Measurements from ENCODE around the gene LRRC37A. TPM values are rescaled to one million over a fixed set of nuclear protein-coding genes. Genes with fewer than 3 reads are reported as not detected.
"Not testable (repeated sequence)": the region's sequence is repeated elsewhere in the genome, so short reads cannot be mapped to it uniquely, and the experiment has no call there.

LRRC37A gene
- polyA plus RNA-seq, 1 experiment, result 1.2 TPM

DNA sequence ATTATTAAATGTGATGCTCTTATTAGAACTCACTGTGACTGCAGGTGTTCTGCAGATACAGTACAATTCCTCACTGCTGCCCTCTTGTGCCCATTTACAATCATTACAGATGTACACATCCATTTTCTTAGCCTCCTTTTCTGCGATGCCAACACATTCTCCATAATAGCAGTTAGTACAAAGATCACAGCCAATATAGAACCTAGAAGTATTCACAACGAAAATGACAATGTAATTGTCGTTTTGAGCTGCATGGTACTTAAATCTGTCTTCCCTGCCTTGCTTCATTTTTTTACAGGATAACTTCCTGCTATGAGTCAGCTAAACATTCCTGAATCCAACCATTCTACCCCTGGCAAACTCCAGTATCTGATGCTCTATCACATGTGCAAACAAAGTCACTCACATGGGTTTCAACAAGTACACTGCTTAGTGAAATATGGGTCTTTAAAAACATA is 8.1 kb upstream of the LRRC37A start:
- DNase-seq (ENCODE audit: low read depth, low spot score); POLR2A ChIA-PET; H3K4me3 ChIP-seq (ENCODE audit: low read depth, low read length); H3K9me3 ChIP-seq (ENCODE audit: control insufficient read depth, insufficient read depth, low read length); H3K27me3 ChIP-seq (ENCODE audit: control insufficient read depth, insufficient read depth, low read length); H3K27ac ChIP-seq (ENCODE audit: low read depth, low read length): not testable (repeated sequence)
- CTCF ChIA-PET, result interaction anchor here (0.5 to 1.6 kb wide), 17 partner anchors 9 to 296 kb away, joined by 3 to 29 read pairs (median 4); no protein-coding TSS in a partner anchor
- TF ChIP-seq, protein P1, sequence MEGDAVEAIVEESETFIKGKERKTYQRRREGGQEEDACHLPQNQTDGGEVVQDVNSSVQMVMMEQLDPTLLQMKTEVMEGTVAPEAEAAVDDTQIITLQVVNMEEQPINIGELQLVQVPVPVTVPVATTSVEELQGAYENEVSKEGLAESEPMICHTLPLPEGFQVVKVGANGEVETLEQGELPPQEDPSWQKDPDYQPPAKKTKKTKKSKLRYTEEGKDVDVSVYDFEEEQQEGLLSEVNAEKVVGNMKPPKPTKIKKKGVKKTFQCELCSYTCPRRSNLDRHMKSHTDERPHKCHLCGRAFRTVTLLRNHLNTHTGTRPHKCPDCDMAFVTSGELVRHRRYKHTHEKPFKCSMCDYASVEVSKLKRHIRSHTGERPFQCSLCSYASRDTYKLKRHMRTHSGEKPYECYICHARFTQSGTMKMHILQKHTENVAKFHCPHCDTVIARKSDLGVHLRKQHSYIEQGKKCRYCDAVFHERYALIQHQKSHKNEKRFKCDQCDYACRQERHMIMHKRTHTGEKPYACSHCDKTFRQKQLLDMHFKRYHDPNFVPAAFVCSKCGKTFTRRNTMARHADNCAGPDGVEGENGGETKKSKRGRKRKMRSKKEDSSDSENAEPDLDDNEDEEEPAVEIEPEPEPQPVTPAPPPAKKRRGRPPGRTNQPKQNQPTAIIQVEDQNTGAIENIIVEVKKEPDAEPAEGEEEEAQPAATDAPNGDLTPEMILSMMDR (IDR thresholded peaks at IDR 0.05; ENCODE audit: low read depth, low read length), result peak; percentile 64

DNA sequence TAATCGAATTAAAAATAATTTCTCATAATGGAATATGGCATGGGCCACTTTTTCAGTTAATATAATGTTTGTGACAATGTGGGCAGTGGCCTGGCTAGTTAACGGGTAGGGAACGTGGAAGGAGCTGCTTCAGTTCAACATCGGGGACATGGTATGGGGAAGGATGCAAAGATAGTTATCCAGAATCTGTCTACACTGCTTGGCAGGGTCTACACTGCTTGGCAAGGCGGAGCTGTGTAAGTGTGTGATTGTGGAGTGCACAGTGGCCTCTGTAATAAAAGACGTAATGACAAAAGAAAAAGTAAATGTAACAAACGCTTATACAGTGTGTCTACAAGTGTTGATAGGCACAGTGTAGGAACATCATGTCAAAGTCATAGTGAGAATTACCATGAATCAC is 7.3 kb upstream of the LRRC37A start:
- H3K27me3 ChIP-seq (ENCODE audit: control insufficient read depth, insufficient read depth, low read length); DNase-seq (ENCODE audit: low read depth, low spot score); H3K9me3 ChIP-seq (ENCODE audit: control insufficient read depth, insufficient read depth, low read length); H3K27ac ChIP-seq (ENCODE audit: low read depth, low read length); H3K4me3 ChIP-seq (ENCODE audit: low read depth, low read length): not testable (repeated sequence)
- ChIA-PET CTCF (interaction anchor here (0.7 to 1.2 kb wide), 2 partner anchors 17 to 179 kb away, joined by 3 to 6 read pairs; no protein-coding TSS in a partner anchor), POLR2A (interaction anchor here (0.6 kb wide), 1 partner anchor 20 kb away, joined by 6 read pairs; no protein-coding TSS in a partner anchor)

DNA sequence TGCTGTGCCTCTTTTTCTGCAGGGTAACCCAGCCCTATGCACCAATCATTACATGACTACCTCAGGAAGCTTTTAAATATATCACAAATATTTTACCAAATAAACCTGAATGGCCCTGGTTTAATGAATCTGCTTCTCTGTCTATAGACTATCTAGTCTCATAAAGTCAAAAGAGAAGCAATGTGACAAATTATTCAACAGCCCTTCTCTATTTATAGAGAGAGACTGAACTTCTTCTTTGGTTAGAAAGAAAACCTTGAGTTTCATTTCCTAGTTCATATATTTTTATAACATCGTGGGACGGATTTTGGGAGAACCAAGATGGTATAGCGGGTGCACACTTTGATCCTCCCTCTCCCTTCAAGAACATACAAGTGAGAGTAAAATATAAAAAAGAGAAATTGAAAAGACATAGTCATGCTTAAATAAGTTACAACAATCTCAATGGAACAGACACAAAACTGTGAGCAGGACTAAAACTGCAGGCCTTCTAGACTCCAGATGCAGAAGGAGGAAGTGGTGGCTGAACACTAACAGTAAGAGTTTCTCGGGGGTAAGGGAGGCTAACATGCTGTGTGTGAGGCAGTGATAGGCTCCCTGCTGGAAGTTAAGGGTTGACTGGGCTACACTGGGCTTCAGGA is 3.9 kb upstream of the LRRC37A start:
- CTCF ChIA-PET; H3K27ac ChIP-seq (ENCODE audit: low read depth, low read length); H3K9me3 ChIP-seq (ENCODE audit: control insufficient read depth, insufficient read depth, low read length); POLR2A ChIA-PET; H3K4me3 ChIP-seq (ENCODE audit: low read depth, low read length); DNase-seq (ENCODE audit: low read depth, low spot score); H3K27me3 ChIP-seq (ENCODE audit: control insufficient read depth, insufficient read depth, low read length): not testable (repeated sequence)

DNA sequence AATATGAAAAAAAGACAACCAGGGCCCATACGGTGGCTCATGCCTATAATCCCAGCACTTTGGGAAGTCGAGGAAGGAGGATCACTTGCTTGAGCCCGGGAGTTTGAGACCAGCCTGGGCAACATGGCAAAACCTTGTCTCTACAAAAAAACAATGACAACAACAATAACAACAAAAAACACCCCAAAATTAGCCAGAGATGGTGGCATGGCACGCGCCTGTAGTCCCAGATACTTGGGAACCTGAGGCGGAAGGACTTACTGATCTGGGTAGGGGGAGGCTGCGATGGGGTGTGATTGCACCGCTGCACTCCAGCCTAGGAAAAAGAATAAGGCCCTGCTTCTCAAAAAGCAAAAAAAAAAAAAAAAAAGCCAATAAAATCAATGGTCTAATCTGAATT is 3.3 kb upstream of the LRRC37A start:
- H3K9me3 ChIP-seq (ENCODE audit: control insufficient read depth, insufficient read depth, low read length); H3K27me3 ChIP-seq (ENCODE audit: control insufficient read depth, insufficient read depth, low read length); H3K4me3 ChIP-seq (ENCODE audit: low read depth, low read length); POLR2A ChIA-PET; DNase-seq (ENCODE audit: low read depth, low spot score); H3K27ac ChIP-seq (ENCODE audit: low read depth, low read length); CTCF ChIA-PET: not testable (repeated sequence)

DNA sequence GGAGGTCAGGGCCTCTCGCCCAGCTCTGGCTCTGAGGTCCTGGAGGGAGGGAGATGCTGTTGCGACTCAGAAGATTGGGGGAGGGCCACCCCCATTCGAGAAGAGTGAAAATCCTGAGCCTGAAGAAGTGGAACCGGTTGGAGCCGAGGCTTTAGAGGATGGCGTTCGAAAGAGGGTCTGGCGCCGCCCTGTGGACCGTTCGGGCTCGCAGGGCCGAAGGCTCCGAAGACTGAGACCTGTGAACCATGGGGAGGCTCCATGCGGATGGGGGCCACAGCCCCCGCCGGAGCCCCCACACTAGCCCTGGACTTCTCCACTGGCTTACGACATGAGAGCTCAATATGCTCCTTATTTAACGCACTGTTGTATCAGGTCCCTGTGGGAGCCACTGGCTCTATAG is 46.3 kb downstream of the LRRC37A start:
- H3K27ac ChIP-seq (ENCODE audit: low read depth, low read length); H3K27me3 ChIP-seq (ENCODE audit: control insufficient read depth, insufficient read depth, low read length); POLR2A ChIA-PET; DNase-seq (ENCODE audit: low read depth, low spot score); H3K9me3 ChIP-seq (ENCODE audit: control insufficient read depth, insufficient read depth, low read length); H3K4me3 ChIP-seq (ENCODE audit: low read depth, low read length); CTCF ChIA-PET: not testable (repeated sequence)

DNA sequence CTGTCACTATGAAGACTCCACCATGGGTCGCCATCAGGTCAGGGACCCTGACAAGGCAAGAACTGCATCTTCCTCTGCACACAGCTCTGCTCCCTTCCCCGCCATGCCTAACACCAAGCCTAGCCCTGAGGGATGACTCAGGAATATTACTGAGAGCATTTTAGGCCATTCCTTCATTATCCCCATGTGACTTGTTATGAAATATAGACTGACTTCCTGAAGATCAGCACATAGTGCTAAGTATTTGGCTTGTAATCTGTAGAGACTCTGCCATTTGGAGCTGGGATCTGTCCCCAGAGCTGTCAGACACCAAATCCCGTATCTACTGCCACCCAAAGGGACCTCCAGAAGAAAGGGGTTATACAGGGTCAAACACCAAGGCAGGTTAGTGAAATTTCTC is 47.2 kb downstream of the LRRC37A start:
- H3K9me3 ChIP-seq (ENCODE audit: control insufficient read depth, insufficient read depth, low read length); POLR2A ChIA-PET; CTCF ChIA-PET; H3K27me3 ChIP-seq (ENCODE audit: control insufficient read depth, insufficient read depth, low read length); H3K27ac ChIP-seq (ENCODE audit: low read depth, low read length); H3K4me3 ChIP-seq (ENCODE audit: low read depth, low read length); DNase-seq (ENCODE audit: low read depth, low spot score): not testable (repeated sequence)

DNA sequence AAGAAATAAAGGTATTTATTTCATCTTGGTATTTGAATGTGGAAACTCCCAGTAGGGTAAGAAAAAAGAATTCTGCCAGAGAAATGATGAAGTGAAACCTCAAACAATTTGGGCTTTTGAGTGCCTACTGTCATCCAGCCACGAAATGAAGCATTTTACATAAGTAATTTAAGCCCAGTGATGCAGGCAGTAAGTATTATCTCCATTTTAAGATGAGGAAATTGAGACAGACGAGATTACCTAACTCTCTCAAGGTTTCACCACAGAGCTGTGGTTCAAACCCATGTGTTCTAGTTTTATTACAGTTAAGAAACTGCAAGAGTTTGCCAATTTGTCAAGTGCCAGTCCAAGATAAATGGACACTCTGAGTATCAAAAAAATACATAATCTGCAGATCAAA is 53.4 kb downstream of the LRRC37A start:
- H3K27ac ChIP-seq (ENCODE audit: low read depth, low read length); POLR2A ChIA-PET; CTCF ChIA-PET: not testable (repeated sequence)

DNA sequence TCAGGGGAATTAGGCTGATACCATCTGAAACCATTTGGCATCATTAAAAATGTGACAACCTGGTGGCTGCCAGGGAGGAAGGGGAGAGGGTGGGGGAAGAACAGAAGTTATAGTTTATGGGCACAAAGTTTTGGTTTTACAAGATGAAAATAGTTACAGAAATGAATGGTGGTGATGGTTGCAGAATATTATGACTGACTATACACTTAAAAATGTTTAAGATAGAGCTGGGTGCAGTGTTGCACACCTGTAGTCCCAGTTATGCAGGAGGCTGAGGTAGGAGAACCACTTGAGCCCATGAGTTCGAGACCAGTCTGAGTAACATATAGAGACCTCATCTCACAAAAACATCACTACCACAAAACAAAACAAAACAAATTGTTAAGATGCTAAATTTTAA is 54.1 kb downstream of the LRRC37A start:
- H3K9me3 ChIP-seq (ENCODE audit: control insufficient read depth, insufficient read depth, low read length); POLR2A ChIA-PET; DNase-seq (ENCODE audit: low read depth, low spot score); H3K27me3 ChIP-seq (ENCODE audit: control insufficient read depth, insufficient read depth, low read length); H3K4me3 ChIP-seq (ENCODE audit: low read depth, low read length); H3K27ac ChIP-seq (ENCODE audit: low read depth, low read length); CTCF ChIA-PET: not testable (repeated sequence)

More for the DNA sequence above, 53.4 kb downstream of the LRRC37A start:
- H3K27me3 ChIP-seq (ENCODE audit: control insufficient read depth, insufficient read depth, low read length); H3K4me3 ChIP-seq (ENCODE audit: low read depth, low read length); DNase-seq (ENCODE audit: low read depth, low spot score); H3K9me3 ChIP-seq (ENCODE audit: control insufficient read depth, insufficient read depth, low read length): not testable (repeated sequence)

DNA sequence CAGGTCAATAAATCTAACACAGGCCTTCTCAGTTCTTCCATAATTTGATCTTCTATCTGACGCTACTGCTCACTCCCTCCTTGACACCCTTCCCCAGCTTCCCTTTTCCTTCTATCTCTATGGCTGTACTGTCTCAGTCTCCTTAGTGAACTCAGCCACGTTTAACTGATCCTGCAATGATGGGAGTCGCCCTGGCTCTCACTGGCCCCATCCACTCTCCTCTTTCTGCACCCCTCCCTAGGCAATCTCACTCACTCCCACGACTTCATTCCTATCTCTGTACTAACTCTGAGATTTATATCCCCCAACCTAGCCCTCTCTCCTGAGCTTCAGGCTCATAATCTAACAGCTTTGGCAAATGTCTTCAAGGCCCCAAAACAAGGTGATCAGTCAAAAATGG is 58.9 kb downstream of the LRRC37A start:
- DNase-seq (ENCODE audit: low read depth, low spot score); H3K27me3 ChIP-seq (ENCODE audit: control insufficient read depth, insufficient read depth, low read length); H3K4me3 ChIP-seq (ENCODE audit: low read depth, low read length); H3K9me3 ChIP-seq (ENCODE audit: control insufficient read depth, insufficient read depth, low read length); H3K27ac ChIP-seq (ENCODE audit: low read depth, low read length); POLR2A ChIA-PET; CTCF ChIA-PET: not testable (repeated sequence)

DNA sequence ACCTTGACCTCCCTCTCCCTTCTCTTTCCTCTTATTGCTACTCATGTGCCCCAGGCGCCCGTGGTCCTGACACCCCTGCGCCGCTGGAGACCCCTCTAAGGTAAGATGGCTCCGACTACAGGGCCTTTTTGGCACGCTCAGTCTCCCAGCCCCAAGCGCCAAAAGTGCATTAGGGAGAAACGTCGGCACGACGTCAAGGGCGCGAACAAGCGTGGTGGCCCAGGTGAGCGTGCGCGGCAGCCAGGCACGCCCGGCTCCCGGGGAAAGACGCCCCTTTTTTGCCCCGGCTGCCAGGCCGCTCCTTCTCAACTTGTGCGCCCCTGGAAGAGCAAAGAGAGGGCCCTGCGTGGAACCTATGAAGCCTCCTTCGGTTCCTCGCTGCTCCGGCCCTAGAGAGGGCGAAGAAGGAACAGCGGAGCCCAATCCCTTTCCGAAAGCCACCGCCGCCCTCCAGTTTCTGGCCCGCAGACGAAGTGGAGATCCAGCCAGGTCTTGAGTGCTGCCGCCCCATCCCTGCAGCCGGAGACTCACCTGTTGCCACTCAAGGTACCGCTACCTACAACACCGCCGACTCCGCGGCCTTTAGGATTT is 66.3 kb downstream of the LRRC37A start:
- CTCF ChIA-PET; H3K4me3 ChIP-seq (ENCODE audit: low read depth, low read length); H3K27ac ChIP-seq (ENCODE audit: low read depth, low read length); H3K9me3 ChIP-seq (ENCODE audit: control insufficient read depth, insufficient read depth, low read length); H3K27me3 ChIP-seq (ENCODE audit: control insufficient read depth, insufficient read depth, low read length); POLR2A ChIA-PET; DNase-seq (ENCODE audit: low read depth, low spot score): not testable (repeated sequence)

DNA sequence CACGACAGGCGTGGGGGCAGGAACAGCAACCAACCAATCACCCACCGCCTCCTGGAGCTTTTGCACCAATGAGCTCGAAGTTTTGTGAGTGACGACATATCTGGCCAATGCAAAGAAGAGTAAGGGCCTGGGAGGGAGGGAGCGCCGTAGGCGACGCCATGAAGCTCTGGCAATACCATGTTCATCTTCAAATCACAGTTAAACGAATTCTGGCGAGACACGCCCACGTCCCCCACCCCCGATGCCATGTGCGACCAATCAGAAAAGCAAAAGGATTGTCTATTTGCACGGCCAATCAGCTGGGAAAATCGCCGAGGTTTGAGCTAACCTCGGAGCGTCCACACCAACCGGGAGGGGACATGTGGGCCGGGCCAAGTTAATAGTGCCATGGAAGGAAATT is 66.8 kb downstream of the LRRC37A start, which contains the start of gene ARL17B:
Gene ARL17B (minus strand): TSS at position 12 of the 400 bp plus-strand sequence. CDS start 3,369 bp downstream, outside the sequence.
- H3K4me3 ChIP-seq (ENCODE audit: low read depth, low read length); H3K9me3 ChIP-seq (ENCODE audit: control insufficient read depth, insufficient read depth, low read length); H3K27me3 ChIP-seq (ENCODE audit: control insufficient read depth, insufficient read depth, low read length); CTCF ChIA-PET; POLR2A ChIA-PET; DNase-seq (ENCODE audit: low read depth, low spot score); H3K27ac ChIP-seq (ENCODE audit: low read depth, low read length): not testable (repeated sequence)

All from AG04450 (cell line).